H1 (cell line): ENCODE data around the gene GAK. TPM values are rescaled to one million over a fixed set of nuclear protein-coding genes. Genes with fewer than 3 reads are reported as not detected.

Source experiments
- CTCF ChIA-PET: fragments of 300-600 bp; sonication (Branson Sonifier 250); formaldehyde crosslinking; loops from one replicate; lab custom pipeline; 2021; ENCODE audit not compliant: partially characterized antibody; lab: Charles Lee
- POLR2A ChIA-PET: fragments of 300-600 bp; sonication (Branson Sonifier 250); formaldehyde crosslinking; loops from one replicate; lab custom pipeline; 2021; ENCODE audit warnings: inconsistent platforms; ENCODE audit not compliant: partially characterized antibody; lab: Charles Lee
- DNase-seq, 2 experiments: peaks; one replicate each; pipeline versions ENCODE4 v3.0.0 to v3.0.0-alpha.2; 2010 to 2022; ENCODE audit warnings: low spot score in 2 of 2, low read depth in 1 of 2, mixed read lengths in 1 of 2
- FAIRE-seq: peaks from 2 replicates; lab custom pipeline; 2011; peaks lifted over from hg19 to GRCh38; lab: Jason Lieb, UNC
- H2AFZ ChIP-seq: 2 replicates; pipeline ENCODE4 v1.8.1; 2012; ENCODE audit warnings: low read length, inconsistent platforms
- H2AK5ac ChIP-seq: 2 replicates; pipeline ENCODE4 v1.6.1; 2013; ENCODE audit warnings: low read depth, low read length
- H2BK120ac ChIP-seq: replicated peaks from 2 replicates; pipeline ENCODE3; 2013; ENCODE audit warnings: low read depth, low read length, inconsistent platforms
- H2BK12ac ChIP-seq: 2 replicates; pipeline ENCODE4 v1.6.1; 2013; ENCODE audit warnings: low read depth, low read length
- H2BK15ac ChIP-seq: 2 replicates; pipeline ENCODE4 v1.6.1; 2013; ENCODE audit warnings: low read length
- H2BK20ac ChIP-seq: 2 replicates; pipeline ENCODE4 v1.6.1; 2013; ENCODE audit warnings: low read length
- H2BK5ac ChIP-seq: 2 replicates; pipeline ENCODE4 v1.6.1; 2013; ENCODE audit warnings: low read depth, low read length
- H3K14ac ChIP-seq: 2 replicates; pipeline ENCODE4 v1.6.1; 2013; ENCODE audit warnings: inconsistent platforms; ENCODE audit not compliant: insufficient read length
- H3K18ac ChIP-seq: 2 replicates; pipeline ENCODE4 v1.6.1; 2013; ENCODE audit warnings: low read length; ENCODE audit errors: extremely low read depth
- H3K23ac ChIP-seq: 2 replicates; pipeline ENCODE4 v1.6.1; 2013; ENCODE audit warnings: inconsistent platforms; ENCODE audit not compliant: insufficient read length
- H3K23me2 ChIP-seq: 2 replicates; pipeline ENCODE4 v1.6.1; 2013; ENCODE audit warnings: low read depth, low read length
- H3K27ac ChIP-seq: 2 replicates; pipeline ENCODE4 v1.6.1; 2011; ENCODE audit warnings: low read depth, low read length, inconsistent platforms
- H3K27me3 ChIP-seq, 4 experiments: replicated peaks in 1 of 4; 1 replicate in 1 of 4; 2 replicates in 3 of 4; pipeline versions ENCODE4 v1.6.1 to v1.8.1; 2011 to 2013; ENCODE audit warnings: low read length in 3 of 4, mild to moderate bottlenecking in 3 of 4, inconsistent platforms in 2 of 4, mixed read lengths in 2 of 4, moderate library complexity in 1 of 4; ENCODE audit not compliant: control insufficient read depth in 3 of 4, insufficient read depth in 3 of 4; ENCODE audit errors: extremely low read depth in 1 of 4
- H3K36me3 ChIP-seq, 4 experiments: 2 replicates each; pipeline versions ENCODE4 v1.6.1 to v1.8.1; 2011 to 2013; ENCODE audit warnings: mild to moderate bottlenecking in 4 of 4, low read length in 3 of 4, moderate library complexity in 2 of 4, control low read depth in 1 of 4, inconsistent platforms in 1 of 4; ENCODE audit not compliant: insufficient read depth in 4 of 4, control insufficient read depth in 2 of 4
- H3K4ac ChIP-seq: replicated peaks from 2 replicates; pipeline ENCODE3; 2013; ENCODE audit warnings: low read length, low read depth, mixed read lengths, inconsistent platforms; ENCODE audit not compliant: insufficient read length
- H3K4me1 ChIP-seq, 4 experiments: replicated peaks in 1 of 4; 1 replicate in 1 of 4; 2 replicates in 3 of 4; pipeline versions ENCODE4 v1.6.1 to v1.8.1; 2011 to 2013; ENCODE audit warnings: low read length in 3 of 4, inconsistent platforms in 2 of 4, mixed read lengths in 1 of 4; ENCODE audit not compliant: insufficient read depth in 4 of 4, control insufficient read depth in 3 of 4
- H3K4me2 ChIP-seq, 2 experiments: 2 replicates each; pipeline versions ENCODE4 v1.6.1 to v1.8.1; 2011 to 2013; ENCODE audit warnings: low read depth in 2 of 2, low read length in 2 of 2, control low read depth in 1 of 2, inconsistent platforms in 1 of 2, mild to moderate bottlenecking in 1 of 2; ENCODE audit not compliant: insufficient read depth in 1 of 2
- H3K4me3 ChIP-seq, 4 experiments: fragments of 200-600, 300-600 bp in 1 of 4; sonication (generic), shearing (Covaris generic), sonication (Bioruptor Twin) in 1 of 4; 2 replicates each; pipeline versions ENCODE4 v1.5.1 to v1.8.1; 2011 to 2016; ENCODE audit warnings: low read length in 4 of 4, low read depth in 3 of 4, control low read depth in 2 of 4, inconsistent platforms in 2 of 4, mild to moderate bottlenecking in 2 of 4, mixed read lengths in 1 of 4, moderate library complexity in 1 of 4; ENCODE audit not compliant: insufficient read depth in 2 of 4; ENCODE audit errors: extremely low read depth in 1 of 4
- H3K56ac ChIP-seq: replicated peaks from 2 replicates; pipeline ENCODE3; 2013; ENCODE audit warnings: low read depth, mild to moderate bottlenecking, mixed read lengths, low read length, inconsistent platforms; ENCODE audit not compliant: insufficient read length
- H3K79me1 ChIP-seq: 2 replicates; pipeline ENCODE4 v1.6.1; 2013; ENCODE audit warnings: low read depth, low read length, control low read depth
- H3K79me2 ChIP-seq, 2 experiments: 2 replicates each; pipeline versions ENCODE4 v1.6.1 to v1.8.1; 2012 to 2013; ENCODE audit warnings: low read length in 2 of 2, mild to moderate bottlenecking in 2 of 2, inconsistent platforms in 1 of 2; ENCODE audit not compliant: insufficient read depth in 2 of 2, control insufficient read depth in 1 of 2
- H3K9ac ChIP-seq, 4 experiments: replicated peaks in 1 of 4; 1 replicate in 1 of 4; 2 replicates in 3 of 4; pipeline versions ENCODE4 v1.6.1 to v1.8.1; 2011 to 2013; ENCODE audit warnings: low read depth in 3 of 4, low read length in 3 of 4, control low read depth in 2 of 4, mild to moderate bottlenecking in 2 of 4, moderate library complexity in 2 of 4, inconsistent platforms in 1 of 4; ENCODE audit errors: extremely low read depth in 1 of 4
- H3K9me3 ChIP-seq, 2 experiments: 2 replicates each; pipeline versions ENCODE4 v1.6.1 to v1.8.1; 2012 to 2013; ENCODE audit warnings: mild to moderate bottlenecking in 2 of 2, moderate library complexity in 2 of 2, control low read depth in 1 of 2, inconsistent platforms in 1 of 2, low read depth in 1 of 2, low read length in 1 of 2, mixed read lengths in 1 of 2; ENCODE audit not compliant: insufficient read depth in 2 of 2
- H4K20me1 ChIP-seq, 2 experiments: replicated peaks in 1 of 2; 2 replicates each; pipeline versions ENCODE3 to v1.8.1; 2011 to 2013; ENCODE audit warnings: inconsistent platforms in 2 of 2, low read length in 2 of 2, mild to moderate bottlenecking in 1 of 2; ENCODE audit not compliant: insufficient read depth in 2 of 2, control insufficient read depth in 1 of 2
- H4K5ac ChIP-seq: 2 replicates; pipeline ENCODE4 v1.6.1; 2013; ENCODE audit warnings: low read length, low read depth, mixed read lengths, inconsistent platforms; ENCODE audit not compliant: insufficient read length
- H4K8ac ChIP-seq: 2 replicates; pipeline ENCODE4 v1.8.0; 2013; ENCODE audit warnings: mild to moderate bottlenecking, moderate library complexity, low read length, inconsistent platforms; ENCODE audit not compliant: insufficient read depth; ENCODE audit errors: extremely low read depth
- H4K91ac ChIP-seq: replicated peaks from 2 replicates; pipeline ENCODE3; 2013; ENCODE audit warnings: low read length, mixed read lengths, inconsistent platforms; ENCODE audit not compliant: insufficient read length
- ASH2L ChIP-seq: fragments of 200-600, 300-600 bp; sonication (generic); IDR thresholded peaks from one replicate; pipeline ENCODE4 v1.7.1; 2017; ENCODE audit warnings: low read length
- BACH1 ChIP-seq: IDR thresholded peaks from 2 replicates; pipeline ENCODE4 v1.6.1; 2012; ENCODE audit warnings: low read length, improper control_type of control experiment
- CBX5 ChIP-seq: fragments of 300-800, 300-1000 bp; sonication (generic); IDR thresholded peaks from 2 replicates; pipeline ENCODE4 v1.7.1; 2016; ENCODE audit warnings: antibody characterized with exemption, low read length, low read depth
- EZH2 ChIP-seq: fragments of 200-600 bp; sonication (generic); IDR thresholded peaks from 2 replicates; pipeline ENCODE4 v1.7.1; 2012; ENCODE audit warnings: low read depth, mild to moderate bottlenecking, moderate library complexity, low read length, inconsistent platforms; ENCODE audit not compliant: severe bottlenecking
- NANOG ChIP-seq: IDR thresholded peaks from 2 replicates; pipeline ENCODE4 v1.6.1; 2011; ENCODE audit warnings: low read length, low read depth, mild to moderate bottlenecking, inconsistent platforms; ENCODE audit not compliant: insufficient read depth, poor library complexity, severe bottlenecking
- RAD21 ChIP-seq, 2 experiments: IDR thresholded peaks in 1 of 2; conservative IDR thresholded peaks in 1 of 2; 2 replicates each; pipeline ENCODE4 v1.6.1; 2011; ENCODE audit warnings: low read depth in 2 of 2, low read length in 2 of 2, improper control_type of control experiment in 1 of 2, inconsistent platforms in 1 of 2, mild to moderate bottlenecking in 1 of 2, moderate library complexity in 1 of 2
- RXRA ChIP-seq: IDR thresholded peaks from 2 replicates; pipeline ENCODE4 v1.6.1; 2011; ENCODE audit warnings: low read depth, mild to moderate bottlenecking, low read length, moderate library complexity; ENCODE audit not compliant: insufficient read depth
- SP2 ChIP-seq: IDR thresholded peaks from 2 replicates; pipeline ENCODE4 v1.6.1; 2012; ENCODE audit warnings: mild to moderate bottlenecking, low read length, inconsistent platforms
- TCF12 ChIP-seq: IDR thresholded peaks from 2 replicates; pipeline ENCODE4 v1.6.1; 2011; ENCODE audit warnings: low read depth, mild to moderate bottlenecking, low read length
- YY1 ChIP-seq: IDR thresholded peaks from 2 replicates; pipeline ENCODE4 v1.6.1; 2011; ENCODE audit warnings: low read depth, mild to moderate bottlenecking, low read length
- WGBS, 2 experiments: shearing (Covaris generic) in 1 of 2; methylation state at CpG; one replicate each; pipeline versions ENCODE4 v1.1.6 to v1.1.7; 2013 to 2015; ENCODE audit warnings: low lambda C conversion rate in 2 of 2, mixed read lengths in 2 of 2, inconsistent platforms in 1 of 2, low coverage in 1 of 2, missing lambda C conversion rate in 1 of 2; ENCODE audit not compliant: insufficient replicate concordance in 2 of 2, insufficient coverage in 1 of 2, insufficient read length in 1 of 2; ENCODE audit errors: extremely low coverage in 1 of 2, missing lambda C conversion rate in 1 of 2; 5-methylcytosine and 5-hydroxymethylcytosine counted together
- polyA plus RNA-seq, 7 experiments: library from polyadenylated mRNA; depleted of rRNA in 3 of 7; stranded (reverse) in 5 of 7; unstranded in 2 of 7; fragments of >200 nt in 5 of 7; fragments of 200-250 nt in 2 of 7; gene quantifications; 1 replicate in 5 of 7; 2 replicates in 1 of 7; 4 replicates in 1 of 7; pipeline versions ENCODE4 v1.2.1 to v1.2.3, GENCODE V29; 2011 to 2013; ENCODE audit warnings: missing spikeins in 2 of 7, mixed read lengths in 2 of 7
- total RNA-seq: library from RNA; stranded (reverse); fragmentation: NEBNext Ultra II Directional; extraction: Animal tissue kit (Norgen Biotek cat#: 25700); gene quantifications from 2 replicates; pipeline ENCODE4 v1.2.1, GENCODE V29; 2021
- TF ChIP-seq, protein P1 (sequence below): IDR thresholded peaks from 2 replicates; pipeline ENCODE4 v1.6.1; 2012; ENCODE audit warnings: inconsistent platforms

Gene GAK
- total and polyA plus RNA-seq, 2 of the 8 experiments (the other 6 are each of a cell fraction or from before 2014, with no cell fraction given) = 31.5 to 70.8 TPM

DNA sequence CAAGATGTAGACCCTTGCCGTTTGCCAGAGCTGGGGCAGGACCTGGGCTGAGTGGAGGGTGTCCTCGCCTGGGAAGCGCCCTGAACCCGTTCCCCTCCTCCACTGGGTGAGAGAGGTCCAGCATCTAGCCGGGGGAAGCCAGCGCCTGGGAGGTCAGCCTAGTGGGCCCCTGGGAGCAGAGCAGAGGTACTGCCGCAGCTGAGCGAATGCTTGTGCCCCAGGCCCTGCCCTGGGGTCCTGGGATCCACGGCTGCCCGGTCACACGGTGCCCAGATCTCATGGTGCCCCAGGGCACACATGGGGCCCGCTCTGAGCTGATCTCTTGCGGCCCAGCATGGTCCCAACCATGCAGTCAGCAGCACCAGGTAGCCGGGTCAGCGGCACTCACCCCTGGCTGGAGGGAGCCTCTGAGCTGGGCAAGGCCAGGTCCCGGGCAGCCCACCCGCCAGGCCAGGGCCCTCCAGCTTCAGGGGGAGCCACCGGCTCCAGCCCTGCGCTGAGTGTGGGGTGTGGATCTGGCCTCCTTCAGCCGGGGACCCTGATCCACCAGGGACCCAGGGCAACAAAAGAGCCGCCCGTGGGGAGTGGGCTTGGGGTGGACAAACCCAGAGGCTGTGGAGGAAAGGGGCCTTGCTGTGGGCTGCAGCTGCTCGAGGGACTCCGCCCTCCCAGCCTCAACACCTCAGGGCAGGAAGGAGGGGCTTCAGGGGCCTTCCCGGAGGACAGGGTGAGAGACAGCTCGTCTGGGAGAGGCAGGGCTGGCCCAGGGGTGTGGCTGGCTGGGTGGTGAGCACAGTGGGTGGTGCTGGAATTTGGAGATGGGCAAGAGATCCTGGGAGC lies 102.1 kb downstream of the GAK start:
- H3K23me2 ChIP-seq = peaks cover 5% of the 10 kb centered on the region; the same call in 1 of the 2 replicates
- ChIA-PET POLR2A (interaction anchor here (1.4 kb wide), 1 partner anchor 45 kb away, joined by 3 read pairs; no protein-coding TSS in a partner anchor), CTCF (interaction anchor here (0.7 to 2.3 kb wide), 7 partner anchors 12 to 67 kb away, joined by 3 to 7 read pairs (median 3); no protein-coding TSS in a partner anchor)
- H3K4ac ChIP-seq = no peak overlapping the region
- H3K27me3 ChIP-seq = peaks cover 21 to 31% (median 29%) of the 10 kb centered on the region in 4 experiments
- no peaks in the 10 kb centered on the region for H3K36me3 ChIP-seq
- no peak overlapping the region for H3K9ac ChIP-seq
- no peak overlapping the region for H3K14ac ChIP-seq
- H4K5ac ChIP-seq = no peak overlapping the region
- no peak overlapping the region for H3K4me2 ChIP-seq
- H2BK12ac ChIP-seq = no peak overlapping the region
- H3K27ac ChIP-seq = no peak overlapping the region
- DNase-seq = no peak
- no peaks in the 10 kb centered on the region for H3K79me2 ChIP-seq
- H2AK5ac ChIP-seq = no peak overlapping the region
- H3K4me1 ChIP-seq = peaks cover 0 to under 1% (median 0%) of the 10 kb centered on the region in 4 experiments; a peak in 1 of 7 replicates
- WGBS, 2 experiments = 86% methylated on average over 19 of the region's 26 CpGs; no CpG with 5 or more reads in 1 of the 2 experiments
- FAIRE-seq = no peak
- H2BK15ac ChIP-seq = no peak overlapping the region
- H2AFZ ChIP-seq = no peak overlapping the region
- no peak overlapping the region for H3K56ac ChIP-seq
- no peaks in the 10 kb centered on the region for H3K79me1 ChIP-seq
- H2BK120ac ChIP-seq = no peak overlapping the region
- H3K4me3 ChIP-seq = no peak overlapping the region
- no peaks in the 10 kb centered on the region for H3K9me3 ChIP-seq
- H2BK20ac ChIP-seq = no peak overlapping the region
- no peak overlapping the region for H2BK5ac ChIP-seq
- peaks cover 1 to 13% of the 10 kb centered on the region in 2 experiments for H4K20me1 ChIP-seq
- H3K18ac ChIP-seq = no peak overlapping the region
- H3K23ac ChIP-seq = no peak overlapping the region
- no peak overlapping the region for H4K91ac ChIP-seq
- H4K8ac ChIP-seq = no peak overlapping the region; the same call in 1 of the 2 replicates
- TF ChIP-seq, protein P1, sequence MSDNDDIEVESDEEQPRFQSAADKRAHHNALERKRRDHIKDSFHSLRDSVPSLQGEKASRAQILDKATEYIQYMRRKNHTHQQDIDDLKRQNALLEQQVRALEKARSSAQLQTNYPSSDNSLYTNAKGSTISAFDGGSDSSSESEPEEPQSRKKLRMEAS = no peak
- TF ChIP-seq ASH2L = no peak
- TF ChIP-seq NANOG = no peak
- TF ChIP-seq CBX5 = no peak
- TF ChIP-seq EZH2 = no peak
- TF ChIP-seq TCF12 = no peak
- no peak for TF ChIP-seq BACH1
- no peak for TF ChIP-seq YY1
- TF ChIP-seq RAD21 (IDR thresholded peaks at IDR 0.05 in 1 of 2, conservative IDR thresholded peaks at IDR 0.05 in 1 of 2; ENCODE audit: low read depth in 2 of 2, low read length in 2 of 2) = no peak
- no peak for TF ChIP-seq RXRA
- TF ChIP-seq SP2 = no peak
